ENCODE measurements around the gene NR1H4. TPM values are rescaled to one million over a fixed set of nuclear protein-coding genes. Genes with fewer than 3 reads are reported as not detected.
A peak's percentile ranks its signal among the peaks of the same experiment; 100 is the strongest.

NR1H4 gene
- total and polyA plus RNA-seq, 2 experiments from 2014 or later, result not detected

- TF ChIP-seq JUNB (IDR thresholded peaks at IDR 0.05; ENCODE audit: unreplicated experiment) (no peak), CTCF (conservative IDR thresholded peaks at IDR 0.05; ENCODE audit: low read depth in 2 of 2) (no peak)
These were observed 94.3 kb downstream of the NR1H4 start (continued) for GRCh38 chr12:100567945-100568344.

DNA sequence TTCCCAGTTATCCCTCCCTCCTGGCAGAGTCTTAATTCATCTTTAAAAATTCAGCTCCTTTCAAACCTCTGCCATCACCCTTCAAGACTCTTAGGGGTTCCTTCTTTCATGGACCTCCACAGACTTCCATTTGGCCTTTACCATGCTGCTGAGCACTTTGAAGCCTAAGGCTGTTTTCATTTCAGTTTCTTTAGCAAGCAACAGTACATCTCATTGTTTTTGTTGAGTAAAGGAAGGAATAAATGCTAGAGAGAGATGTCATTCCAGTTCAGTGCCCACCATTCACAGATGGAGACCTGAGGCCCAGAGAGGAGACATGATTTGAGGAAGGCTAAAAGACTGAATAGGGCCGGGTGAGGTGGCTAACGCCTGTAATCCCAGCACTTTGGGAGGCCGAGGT, 98.5 kb downstream of the NR1H4 start:
- Mint-ChIP-seq H3K36me3 (ENCODE audit: low read depth) (no peaks in the 10 kb centered on the region), H3K27ac (no peak overlapping the region), H3K4me3 (peak overlapping the region; percentile 37; the same call in 2 of the 3 replicates), H3K27me3 (ENCODE audit: insufficient read depth, low read depth, poor library complexity) (peaks cover 22% of the 10 kb centered on the region), H3K4me1 (peaks cover 7% of the 10 kb centered on the region; the same call in 2 of the 3 replicates), H3K9me3 (no peaks in the 10 kb centered on the region)
- Histone ChIP-seq H3K27ac (ENCODE audit: low read depth) (no peak overlapping the region), H3F3A (replicated peaks; ENCODE audit: low read depth) (no peaks in the 10 kb centered on the region), H4K20me1 (replicated peaks; ENCODE audit: insufficient read depth) (no peaks in the 10 kb centered on the region), H3K4me1 (ENCODE audit: insufficient read depth) (peaks cover 5% of the 10 kb centered on the region; the same call in 1 of the 2 replicates), H3K4me3 (no peak overlapping the region), H3K9me2 (ENCODE audit: insufficient read depth) (no peaks in the 10 kb centered on the region), H2AFZ (no peak overlapping the region), H3K36me3 (ENCODE audit: insufficient read depth) (no peaks in the 10 kb centered on the region), H3K27me3 (ENCODE audit: insufficient read depth) (peaks cover 26% of the 10 kb centered on the region), H3K79me2 (replicated peaks; ENCODE audit: insufficient read depth) (peaks cover 24% of the 10 kb centered on the region), H3K4me2 (no peak overlapping the region)
- DNase-seq (ENCODE audit: low spot score), result no peak
- TF ChIP-seq NANOG (IDR thresholded peaks at IDR 0.05; ENCODE audit: borderline replicate concordance) (no peak), CTCF (conservative IDR thresholded peaks at IDR 0.05; ENCODE audit: low read depth in 2 of 2) (no peak)
- no peak for ATAC-seq

- 0 out of 2 replicates have a peak within 1 kb of the TSS, but pooled peaks have one; percentile 57 for H3K27ac ChIP-seq (ENCODE audit: low read depth)
- peaks cover 22% of the 10 kb centered on the region for H3K27me3 Mint-ChIP-seq (ENCODE audit: insufficient read depth, low read depth, poor library complexity)
These were observed 99.9 kb downstream of the NR1H4 start, which contains the start of gene GAS2L3 for GRCh38 chr12:100573292-100574186. GAS2L3 (plus strand) TSS chr12:100573684; CDS start chr12:100594905, 21,221 bp downstream.

More at GRCh38 chr12:100573292-100574186, 99.9 kb downstream of the NR1H4 start, which contains the start of gene GAS2L3:
- H3K36me3 ChIP-seq (ENCODE audit: insufficient read depth), result no peaks in the 10 kb centered on the region
- 0 out of 2 replicates have a peak, but pooled peaks cover 2% of the 10 kb centered on the region for H3K9me2 ChIP-seq (ENCODE audit: insufficient read depth)
- Mint-ChIP-seq H3K9me3 (no peaks in the 10 kb centered on the region), H3K27ac (peak within 1 kb of the TSS; percentile 94), H3K36me3 (ENCODE audit: low read depth) (no peaks in the 10 kb centered on the region), H3K4me3 (peak within 1 kb of the TSS; percentile 93), H3K4me1 (peaks cover 7% of the 10 kb centered on the region; the same call in 2 of the 3 replicates)
- H3K79me2 ChIP-seq (replicated peaks; ENCODE audit: insufficient read depth), result peaks cover 32% of the 10 kb centered on the region
- peak within 1 kb of the TSS; percentile 94 for H3K4me2 ChIP-seq
- H3K4me1 ChIP-seq (ENCODE audit: insufficient read depth), result peaks cover 5% of the 10 kb centered on the region; the same call in 1 of the 2 replicates
- H4K20me1 ChIP-seq (replicated peaks; ENCODE audit: insufficient read depth), result no peaks in the 10 kb centered on the region
- ATAC-seq, result peak; percentile 94
- H3F3A ChIP-seq (replicated peaks; ENCODE audit: low read depth), result no peaks in the 10 kb centered on the region
- peak within 1 kb of the TSS; percentile 87 for H3K4me3 ChIP-seq
- peaks cover 26% of the 10 kb centered on the region for H3K27me3 ChIP-seq (ENCODE audit: insufficient read depth)
- TF ChIP-seq POLR2AphosphoS5 (IDR thresholded peaks at IDR 0.05; ENCODE audit: low read depth) (peak; percentile 94), CREB1 (CRISPR knock-in tag; IDR thresholded peaks at IDR 0.05; ENCODE audit: low read depth) (peak; percentile 71; the same call in 1 of the 2 replicates), CTCF (conservative IDR thresholded peaks at IDR 0.05; ENCODE audit: low read depth in 2 of 2) (no peak)
- DNase-seq (ENCODE audit: low spot score), result peak; percentile 91
- H2AFZ ChIP-seq, result peak within 1 kb of the TSS; percentile 100
